ENCODE measurements around the gene ROR1.

DNA sequence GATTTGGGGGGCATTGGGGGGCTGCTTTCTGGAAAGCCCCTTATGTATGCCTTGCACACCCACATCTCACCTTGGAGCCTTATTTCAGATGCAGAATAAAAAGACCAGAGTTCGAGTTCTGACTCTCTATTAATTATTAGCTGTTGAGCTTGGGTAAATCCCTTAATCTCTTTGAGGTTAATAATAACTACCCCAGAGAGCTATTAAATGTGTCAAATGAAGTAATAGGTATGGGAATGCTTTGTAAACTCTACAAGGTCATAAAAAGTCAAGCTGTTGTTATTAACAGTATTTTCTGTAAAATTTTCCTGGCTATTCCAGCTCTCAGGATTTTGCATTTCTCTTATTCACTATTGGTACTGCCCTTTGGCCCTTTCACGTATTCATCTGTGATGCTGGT, 122.9 kb downstream of the ROR1 start:
- TF ChIP-seq, protein P1, sequence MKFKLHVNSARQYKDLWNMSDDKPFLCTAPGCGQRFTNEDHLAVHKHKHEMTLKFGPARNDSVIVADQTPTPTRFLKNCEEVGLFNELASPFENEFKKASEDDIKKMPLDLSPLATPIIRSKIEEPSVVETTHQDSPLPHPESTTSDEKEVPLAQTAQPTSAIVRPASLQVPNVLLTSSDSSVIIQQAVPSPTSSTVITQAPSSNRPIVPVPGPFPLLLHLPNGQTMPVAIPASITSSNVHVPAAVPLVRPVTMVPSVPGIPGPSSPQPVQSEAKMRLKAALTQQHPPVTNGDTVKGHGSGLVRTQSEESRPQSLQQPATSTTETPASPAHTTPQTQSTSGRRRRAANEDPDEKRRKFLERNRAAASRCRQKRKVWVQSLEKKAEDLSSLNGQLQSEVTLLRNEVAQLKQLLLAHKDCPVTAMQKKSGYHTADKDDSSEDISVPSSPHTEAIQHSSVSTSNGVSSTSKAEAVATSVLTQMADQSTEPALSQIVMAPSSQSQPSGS (tag by site-specific recombination; IDR thresholded peaks at IDR 0.05; ENCODE audit: low read depth) = no peak
- TF ChIP-seq, protein P2, sequence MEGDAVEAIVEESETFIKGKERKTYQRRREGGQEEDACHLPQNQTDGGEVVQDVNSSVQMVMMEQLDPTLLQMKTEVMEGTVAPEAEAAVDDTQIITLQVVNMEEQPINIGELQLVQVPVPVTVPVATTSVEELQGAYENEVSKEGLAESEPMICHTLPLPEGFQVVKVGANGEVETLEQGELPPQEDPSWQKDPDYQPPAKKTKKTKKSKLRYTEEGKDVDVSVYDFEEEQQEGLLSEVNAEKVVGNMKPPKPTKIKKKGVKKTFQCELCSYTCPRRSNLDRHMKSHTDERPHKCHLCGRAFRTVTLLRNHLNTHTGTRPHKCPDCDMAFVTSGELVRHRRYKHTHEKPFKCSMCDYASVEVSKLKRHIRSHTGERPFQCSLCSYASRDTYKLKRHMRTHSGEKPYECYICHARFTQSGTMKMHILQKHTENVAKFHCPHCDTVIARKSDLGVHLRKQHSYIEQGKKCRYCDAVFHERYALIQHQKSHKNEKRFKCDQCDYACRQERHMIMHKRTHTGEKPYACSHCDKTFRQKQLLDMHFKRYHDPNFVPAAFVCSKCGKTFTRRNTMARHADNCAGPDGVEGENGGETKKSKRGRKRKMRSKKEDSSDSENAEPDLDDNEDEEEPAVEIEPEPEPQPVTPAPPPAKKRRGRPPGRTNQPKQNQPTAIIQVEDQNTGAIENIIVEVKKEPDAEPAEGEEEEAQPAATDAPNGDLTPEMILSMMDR (tag by site-specific recombination; IDR thresholded peaks at IDR 0.05) = no peak
- TF ChIP-seq, protein P3, sequence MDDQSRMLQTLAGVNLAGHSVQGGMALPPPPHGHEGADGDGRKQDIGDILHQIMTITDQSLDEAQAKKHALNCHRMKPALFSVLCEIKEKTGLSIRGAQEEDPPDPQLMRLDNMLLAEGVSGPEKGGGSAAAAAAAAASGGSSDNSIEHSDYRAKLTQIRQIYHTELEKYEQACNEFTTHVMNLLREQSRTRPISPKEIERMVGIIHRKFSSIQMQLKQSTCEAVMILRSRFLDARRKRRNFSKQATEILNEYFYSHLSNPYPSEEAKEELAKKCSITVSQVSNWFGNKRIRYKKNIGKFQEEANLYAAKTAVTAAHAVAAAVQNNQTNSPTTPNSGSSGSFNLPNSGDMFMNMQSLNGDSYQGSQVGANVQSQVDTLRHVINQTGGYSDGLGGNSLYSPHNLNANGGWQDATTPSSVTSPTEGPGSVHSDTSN (CRISPR knock-in tag; IDR thresholded peaks at IDR 0.05) = no peak
- TF ChIP-seq ZNF274 (IDR thresholded peaks at IDR 0.05; ENCODE audit: low read length) = no peak
- TF ChIP-seq ZNF274 (tag by site-specific recombination; IDR thresholded peaks at IDR 0.05; ENCODE audit: borderline replicate concordance) = no peak
- TF ChIP-seq BCL11A (tag by site-specific recombination; IDR thresholded peaks at IDR 0.05; ENCODE audit: low read depth) = no peak
- no peak for TF ChIP-seq ZBTB7A (tag by site-specific recombination; IDR thresholded peaks at IDR 0.05; ENCODE audit: low read depth)
- TF ChIP-seq ZNF184 (tag by site-specific recombination; IDR thresholded peaks at IDR 0.05) = no peak

Measured in HEK293 (cell line).